ENCODE measurements around the gene C11orf71.

Gene C11orf71

DNA sequence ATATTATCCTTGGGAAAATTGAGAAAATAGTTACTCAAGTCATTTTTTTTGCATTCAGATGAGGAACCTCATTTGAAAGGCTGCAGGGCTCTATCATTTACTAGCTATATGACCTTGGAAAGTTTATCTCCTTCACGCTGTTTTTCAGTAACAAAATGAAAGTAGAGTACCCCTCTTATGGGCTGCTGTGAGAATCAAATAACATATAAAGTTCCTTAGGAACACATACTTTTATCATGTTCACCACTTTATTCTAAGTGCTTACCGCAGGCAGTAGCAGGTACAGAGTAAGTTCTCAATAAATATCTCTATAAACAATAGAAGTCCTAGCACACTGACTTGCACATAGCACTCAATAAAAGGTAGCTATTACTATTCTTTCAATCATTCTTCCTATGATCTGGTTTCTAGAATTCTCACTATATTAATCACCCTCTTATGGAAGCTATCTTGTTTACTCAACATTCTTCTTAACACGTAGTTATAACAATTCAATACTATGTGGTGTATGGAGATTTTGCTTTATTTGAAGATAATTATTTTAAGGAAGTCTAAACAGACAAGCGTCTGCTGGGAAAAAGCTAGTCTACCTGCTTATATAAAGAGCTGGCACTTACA is 1.9 kb downstream of the C11orf71 start:
- DNase-seq: no peak

DNA sequence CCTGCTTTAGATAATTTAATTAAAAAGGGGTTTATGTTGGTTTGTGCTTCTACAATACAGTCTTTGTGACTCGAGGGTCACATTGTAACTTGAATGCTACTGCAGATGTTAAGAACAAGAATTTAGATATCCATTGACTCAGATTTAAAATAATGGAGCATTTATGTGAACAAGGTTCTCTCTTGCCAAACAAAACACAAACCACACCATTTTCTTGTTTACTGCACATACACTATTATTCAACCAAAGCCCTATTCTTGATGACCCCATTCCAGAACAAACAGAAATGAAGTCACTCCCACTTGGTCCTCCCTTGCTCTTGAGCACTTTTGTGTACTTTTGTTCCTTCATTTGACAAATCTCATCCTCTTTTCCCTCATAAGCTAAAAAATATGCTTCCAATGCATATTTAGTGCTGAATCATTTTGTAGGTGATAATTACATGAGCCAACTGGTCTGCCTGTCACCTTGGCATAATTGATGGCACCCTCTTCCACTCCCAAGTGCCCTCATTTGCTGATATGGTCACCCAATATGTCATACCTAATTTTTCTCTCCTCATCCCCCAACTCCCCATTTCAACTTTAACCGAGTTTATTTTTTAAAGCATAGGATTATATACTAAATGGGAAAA is 2.8 kb downstream of the C11orf71 start:
- no peak for DNase-seq

DNA sequence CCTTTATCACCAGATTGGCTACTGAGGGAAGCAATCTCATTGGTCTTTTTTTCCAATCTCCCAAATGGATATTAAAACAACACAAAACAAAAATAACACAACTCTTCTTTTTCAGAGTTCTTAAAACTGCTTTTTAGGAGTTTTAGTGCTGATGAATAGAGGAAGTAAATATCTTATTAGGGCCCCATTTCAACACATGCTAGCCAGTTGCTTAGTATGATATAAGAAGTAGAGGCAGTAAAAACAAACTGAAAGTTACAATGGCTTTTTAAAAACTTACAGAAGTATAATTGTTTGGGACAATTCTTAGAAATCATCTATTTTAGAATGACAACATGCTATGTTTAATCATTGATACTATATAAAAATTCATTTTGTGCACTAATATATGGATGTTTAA is 3.4 kb downstream of the C11orf71 start:
- no peak for DNase-seq

DNA sequence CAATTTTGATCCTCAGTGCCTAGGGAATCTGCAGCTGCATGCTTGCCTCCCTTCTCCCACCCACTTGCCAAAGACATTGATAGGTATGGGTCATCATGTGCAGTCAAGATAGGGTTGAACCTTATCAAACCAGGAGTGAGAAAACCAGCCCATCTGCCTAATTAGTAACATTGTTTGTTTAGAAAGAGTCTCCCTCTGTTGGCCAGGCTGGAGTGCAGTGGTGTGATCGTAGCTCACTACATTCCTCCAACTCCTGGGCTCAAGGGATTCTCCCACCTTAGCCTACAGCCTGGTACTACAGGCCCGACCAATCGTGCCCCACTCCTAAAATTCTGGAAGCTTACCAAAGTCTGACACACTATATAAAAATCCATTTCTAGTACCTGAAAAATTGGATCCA is 4.6 kb downstream of the C11orf71 start:
- DNase-seq: no peak

DNA sequence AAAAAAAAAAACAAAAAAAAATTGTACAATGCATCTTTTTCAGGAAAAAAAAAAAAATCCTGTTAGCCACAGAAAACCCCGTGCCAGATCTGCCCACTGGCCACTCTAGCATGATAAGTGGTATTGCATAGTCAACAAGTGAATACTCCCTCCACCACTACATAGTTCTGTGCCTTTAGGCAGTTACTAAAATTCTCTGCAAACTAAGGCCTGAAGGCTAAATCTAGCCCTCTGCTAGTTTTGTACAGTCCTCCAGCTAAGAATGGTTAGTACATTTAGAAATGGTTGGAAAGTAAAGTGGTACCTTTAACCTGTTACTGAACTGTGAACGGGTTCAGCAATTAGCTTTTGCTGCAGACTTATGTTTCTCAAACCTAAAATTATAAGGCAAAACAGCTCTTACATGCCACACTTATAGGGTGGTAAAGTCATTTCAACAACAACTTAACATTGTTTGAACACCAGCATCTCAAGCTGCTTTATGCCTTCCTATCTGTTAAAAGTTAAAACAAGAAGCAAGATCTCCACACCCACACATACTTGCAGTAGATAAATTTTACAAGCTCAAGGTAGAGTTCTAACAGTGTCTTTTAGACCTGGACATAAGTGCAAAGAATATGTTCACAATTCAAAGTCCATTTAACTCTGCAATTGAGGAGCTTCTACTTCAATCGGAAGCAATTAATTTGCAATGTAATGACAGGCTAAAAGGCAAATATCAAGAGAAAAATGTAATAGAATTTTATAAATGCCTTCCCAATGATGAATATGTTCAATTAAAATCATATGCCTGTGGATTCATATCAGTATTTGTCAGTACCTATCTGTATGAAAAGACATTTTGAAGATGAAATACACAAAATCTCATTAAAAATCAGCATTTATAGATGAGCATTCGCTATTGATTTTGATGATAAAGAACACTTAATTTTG is 7.3 kb downstream of the C11orf71 start:
- no peak for DNase-seq

DNA sequence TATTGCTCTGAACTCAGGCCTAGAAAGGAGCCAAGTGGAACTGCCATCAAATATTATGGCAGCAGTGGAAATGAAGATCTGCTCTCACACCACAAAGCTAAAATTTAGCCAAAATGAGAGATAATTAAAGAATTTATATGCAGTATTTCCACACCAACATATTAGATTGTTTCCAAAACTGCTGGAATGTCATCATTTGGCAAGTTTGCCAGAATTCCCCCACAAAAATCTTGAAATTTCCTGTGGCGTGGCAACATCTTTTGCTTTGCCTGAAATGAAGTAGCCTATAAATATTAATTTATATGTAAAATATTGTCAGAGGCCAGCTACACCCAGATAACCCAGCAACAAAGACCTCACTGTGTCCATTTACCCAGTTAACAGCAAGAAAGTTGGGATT is 13.8 kb downstream of the C11orf71 start:
- peak; percentile 53 for DNase-seq

DNA sequence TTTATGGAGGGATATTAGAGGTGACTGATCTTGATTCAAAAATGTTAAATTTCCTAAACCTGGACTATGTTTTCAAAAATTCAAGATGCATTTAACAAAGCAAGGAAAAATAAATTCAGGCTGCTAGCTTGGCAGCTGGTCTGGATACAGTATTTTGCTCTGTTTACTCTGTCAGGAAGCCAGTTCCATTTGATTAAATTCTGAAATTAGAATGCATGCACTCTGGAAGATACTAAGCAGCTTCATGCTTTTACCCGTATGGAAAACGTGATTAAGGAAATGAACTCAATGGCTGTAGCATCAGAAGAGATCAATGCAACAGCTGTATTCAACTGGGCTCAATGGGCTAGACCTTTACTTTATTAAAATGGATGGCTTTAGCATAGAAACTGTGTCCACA is 14.2 kb downstream of the C11orf71 start:
- DNase-seq: no peak

DNA sequence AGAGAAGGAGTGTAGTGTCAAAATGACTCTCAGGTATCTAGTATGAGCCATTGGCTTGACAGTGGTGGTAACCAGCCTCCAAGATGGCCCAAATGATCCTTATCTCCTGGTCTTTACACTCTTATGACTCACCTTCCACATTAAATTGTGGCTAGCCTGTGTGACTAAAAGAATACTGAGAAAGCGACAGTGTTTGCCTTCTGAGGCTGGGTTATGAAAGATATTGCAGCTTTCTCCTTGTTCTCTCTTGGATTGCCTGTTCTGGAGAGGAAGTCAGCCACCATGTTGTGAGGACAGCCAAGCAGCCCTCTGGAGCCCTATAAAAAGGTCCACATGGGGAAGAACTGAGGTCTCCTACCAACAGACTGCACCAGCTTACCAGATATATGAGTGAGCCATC is 15.8 kb downstream of the C11orf71 start:
- no peak for DNase-seq

DNA sequence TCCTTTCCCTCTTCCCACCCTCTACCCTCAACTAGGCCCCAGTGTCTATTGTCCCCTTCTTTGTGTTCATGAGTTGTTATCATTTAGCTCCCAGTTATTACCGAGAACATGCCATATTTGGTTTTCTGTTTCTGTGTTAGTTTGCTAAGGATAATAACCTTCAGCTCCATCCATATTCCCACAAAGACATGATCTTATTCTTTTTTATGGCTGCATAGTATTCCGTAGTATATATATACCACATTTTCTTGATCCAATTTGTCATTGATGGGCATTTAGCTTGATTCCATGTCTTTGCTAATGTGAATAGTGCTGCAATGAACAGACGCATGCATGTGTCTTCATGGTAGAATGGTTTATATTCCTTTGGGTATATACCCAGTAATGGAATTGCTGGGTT is 17.8 kb downstream of the C11orf71 start:
- no peak for DNase-seq

DNA sequence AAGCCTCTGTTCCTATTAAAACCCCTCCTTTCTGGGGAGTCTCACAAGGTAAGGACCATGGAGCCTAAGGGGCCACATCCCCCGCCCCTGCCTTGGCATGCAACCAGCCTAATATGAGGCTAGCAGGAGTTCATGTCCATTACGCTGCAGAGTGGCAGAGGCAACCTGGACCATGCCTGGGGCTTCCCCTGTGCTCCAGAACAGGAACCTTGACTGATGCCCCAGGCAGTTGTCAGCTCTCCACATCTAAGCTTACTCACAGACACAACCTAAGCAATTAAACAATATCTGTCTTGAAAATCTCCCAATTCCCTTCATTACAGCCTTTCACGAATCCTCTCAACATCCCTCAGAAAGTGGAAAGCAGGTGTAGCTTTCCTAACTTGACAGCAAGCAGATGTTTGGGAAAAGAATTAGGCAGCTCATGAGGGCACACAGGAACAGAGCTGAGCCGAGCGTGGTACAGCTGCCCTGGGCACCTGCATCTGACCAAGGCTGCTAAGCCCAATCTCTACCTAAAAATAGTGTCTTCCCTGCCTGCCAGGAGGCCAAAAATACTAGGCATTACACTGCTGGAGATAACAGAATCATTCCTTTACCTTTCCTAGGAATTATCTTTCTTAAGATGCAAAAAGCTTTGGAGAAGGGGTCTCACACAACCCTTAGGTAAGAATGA is 20.8 kb downstream of the C11orf71 start:
- no peak for DNase-seq

DNA sequence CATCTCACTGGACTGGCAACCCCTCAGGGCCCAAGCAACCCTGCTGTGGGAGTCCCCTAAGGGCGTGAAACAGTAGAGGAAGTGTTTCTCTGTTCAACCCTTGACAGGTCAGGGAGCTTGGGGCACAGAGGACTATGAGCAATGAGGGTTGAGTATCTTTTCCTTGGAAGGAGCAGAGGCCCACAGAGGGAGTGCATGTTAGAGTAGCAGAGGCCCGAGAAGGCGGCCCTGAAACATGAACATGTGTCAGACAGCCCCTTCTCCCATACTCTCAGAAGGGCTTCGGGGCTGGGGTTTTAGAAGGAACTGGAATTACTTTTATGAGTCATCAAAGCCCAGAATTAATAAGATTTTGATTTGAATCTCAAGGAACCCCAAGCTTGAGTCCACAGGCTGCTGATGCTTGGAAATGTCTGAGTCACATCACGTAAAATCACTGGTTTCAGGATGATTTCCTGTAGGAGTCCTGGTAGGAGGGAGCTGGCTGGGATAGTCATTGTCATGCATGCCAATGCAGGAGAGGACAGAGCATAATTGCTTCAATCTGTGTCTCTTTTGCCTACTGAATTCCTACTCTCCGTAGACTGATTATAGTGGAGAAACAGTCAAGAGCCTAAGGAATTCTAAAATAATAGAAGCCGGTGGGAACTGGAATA is 22.6 kb downstream of the C11orf71 start:
- peak; percentile 98 for DNase-seq

DNA sequence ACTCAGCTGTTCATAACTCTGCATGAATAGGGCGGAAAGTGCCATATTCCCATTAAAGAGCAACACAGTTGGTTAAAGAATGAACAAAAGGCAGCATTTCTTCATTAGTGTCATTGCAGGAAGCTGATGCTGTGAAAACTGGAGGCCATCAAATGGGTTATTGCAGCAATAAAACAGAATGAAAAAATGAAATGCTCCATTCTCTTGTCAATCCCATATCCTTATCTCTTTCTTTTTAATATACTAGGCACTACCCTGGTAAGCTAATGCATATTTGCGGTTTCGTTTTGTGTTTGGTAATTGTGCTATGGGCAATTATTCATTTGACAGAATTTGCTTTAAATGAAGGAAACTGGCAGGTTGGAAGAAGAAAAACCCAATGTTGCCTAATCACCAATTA is 25.3 kb downstream of the C11orf71 start:
- no peak for DNase-seq

DNA sequence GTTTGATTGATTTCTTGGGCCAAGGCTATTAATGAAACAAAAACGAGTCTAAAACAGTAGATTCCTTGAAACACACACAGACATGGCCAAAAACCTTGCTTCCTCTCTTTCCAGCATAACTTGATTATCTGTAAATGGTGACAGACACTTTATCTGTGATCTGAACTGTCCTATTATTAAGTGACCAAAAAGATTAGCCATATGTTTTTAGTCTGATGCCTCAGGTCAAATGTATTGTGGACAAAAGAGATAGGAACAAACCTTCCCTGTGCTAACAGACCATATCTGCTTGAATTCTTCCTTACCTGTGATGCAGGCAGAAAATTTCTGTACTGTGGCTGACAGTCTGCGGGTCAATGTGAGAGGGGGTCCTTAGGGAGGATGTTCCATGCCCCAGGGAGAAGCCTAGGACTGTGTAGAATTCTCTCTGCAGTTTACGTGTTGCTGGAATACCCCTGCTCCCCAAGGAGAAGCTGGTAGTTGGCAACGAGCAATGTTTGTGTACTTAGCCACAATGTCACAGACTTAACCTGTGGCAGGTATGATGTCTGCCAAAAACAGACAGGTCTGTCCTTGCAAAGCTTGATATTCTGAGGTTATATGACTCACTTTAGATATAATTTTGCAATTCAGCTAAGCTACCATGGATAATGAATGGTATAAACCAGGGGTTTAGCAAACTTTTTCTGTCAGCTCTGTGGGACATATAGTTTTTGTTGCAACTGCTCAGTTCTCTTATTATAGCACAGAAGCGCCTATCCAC is 31.2 kb downstream of the C11orf71 start:
- no peak for DNase-seq

DNA sequence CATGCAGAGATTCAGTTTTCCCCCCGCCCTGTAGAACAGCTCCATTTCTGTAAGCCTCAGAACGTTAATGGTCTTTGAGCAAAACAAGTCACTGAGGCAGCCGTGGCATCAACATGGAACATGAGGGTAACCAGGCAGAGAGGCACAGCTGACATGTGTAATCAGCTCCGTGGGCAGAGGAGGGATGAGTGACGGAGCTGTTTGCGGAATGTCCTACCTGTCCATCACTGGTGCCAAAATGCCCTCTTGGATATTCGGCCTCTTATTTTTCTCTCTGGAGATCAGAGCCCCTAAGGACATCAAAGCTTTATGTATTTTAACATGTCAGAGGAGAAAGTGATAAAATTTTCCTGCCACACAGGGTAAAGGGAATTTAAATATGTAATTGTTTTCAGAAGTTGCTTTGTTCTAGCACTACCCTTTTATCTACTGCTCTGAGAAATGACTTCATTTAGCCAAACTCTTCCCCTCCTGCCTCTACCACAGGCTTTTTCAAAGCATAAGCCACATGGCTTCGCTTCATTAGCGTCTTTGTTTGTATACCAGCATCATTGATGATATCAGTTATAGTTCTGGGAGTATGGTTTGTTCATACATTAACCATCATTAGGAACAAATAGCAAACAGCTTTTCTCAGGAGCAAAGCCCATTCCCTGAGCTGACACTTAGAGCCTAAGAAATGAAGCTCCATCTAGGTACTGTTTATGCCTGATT is 32.9 kb downstream of the C11orf71 start:
- no peak for DNase-seq

DNA sequence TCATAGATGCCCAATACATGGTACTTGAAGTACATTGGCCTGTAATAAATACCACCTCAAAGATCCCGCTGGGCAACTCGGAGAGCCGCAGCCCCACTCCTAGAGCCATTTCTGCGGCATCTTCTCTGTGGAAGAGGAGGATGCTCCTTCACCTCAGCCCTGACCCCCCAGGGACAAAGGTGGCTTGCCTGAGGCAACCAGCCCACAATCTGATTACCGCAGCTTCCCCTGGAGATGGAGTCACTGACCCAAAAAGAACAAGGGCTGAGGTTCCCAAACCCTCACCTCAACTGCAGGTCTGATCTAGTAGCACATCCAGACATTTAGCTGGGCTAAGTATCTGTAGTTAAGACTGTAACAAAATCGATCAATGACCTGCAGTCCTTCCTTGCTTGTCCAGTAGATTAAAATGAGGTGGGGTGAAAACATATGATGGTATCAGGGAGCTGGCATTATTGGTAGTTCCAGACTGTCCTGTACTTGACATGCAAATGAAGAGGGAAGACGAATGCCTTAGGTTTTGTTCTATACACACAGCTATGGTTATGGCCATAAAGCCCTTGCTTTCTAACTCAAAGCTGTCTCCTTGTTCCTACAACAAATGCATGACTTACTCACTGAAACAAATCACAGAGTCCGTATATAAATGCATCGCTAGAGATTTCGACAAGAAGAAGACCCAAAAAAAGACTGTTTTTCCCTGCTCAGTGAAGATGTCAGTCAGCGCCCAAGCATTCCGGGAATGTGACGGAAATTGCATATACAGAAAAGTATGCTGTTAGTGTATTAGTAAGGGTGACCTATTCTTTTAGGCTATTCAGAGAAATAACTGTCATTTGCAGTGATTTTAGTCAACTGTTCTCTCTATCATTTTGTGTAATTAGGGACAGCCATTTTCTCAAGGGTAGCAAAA is 33.7 kb downstream of the C11orf71 start:
- DNase-seq: peak; percentile 96

DNA sequence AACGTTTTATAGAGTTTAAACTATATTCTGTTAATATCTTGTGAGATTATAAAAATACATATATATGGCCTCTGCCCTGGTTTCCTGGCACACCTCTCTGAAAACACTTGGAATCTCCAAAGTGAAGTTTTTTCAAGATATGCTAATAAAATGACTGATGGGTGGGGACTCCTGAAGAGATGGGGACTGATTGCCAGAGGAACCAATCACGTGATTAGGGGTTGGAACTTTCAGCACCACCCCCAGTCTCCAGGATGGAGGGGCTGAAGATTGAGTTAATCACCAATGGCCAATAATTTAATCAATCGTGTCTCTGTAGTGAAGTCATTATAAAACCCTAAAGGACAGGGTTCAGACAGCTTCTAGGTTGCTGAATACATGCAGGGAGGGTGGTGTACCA is 37.4 kb downstream of the C11orf71 start:
- no peak for DNase-seq

DNA sequence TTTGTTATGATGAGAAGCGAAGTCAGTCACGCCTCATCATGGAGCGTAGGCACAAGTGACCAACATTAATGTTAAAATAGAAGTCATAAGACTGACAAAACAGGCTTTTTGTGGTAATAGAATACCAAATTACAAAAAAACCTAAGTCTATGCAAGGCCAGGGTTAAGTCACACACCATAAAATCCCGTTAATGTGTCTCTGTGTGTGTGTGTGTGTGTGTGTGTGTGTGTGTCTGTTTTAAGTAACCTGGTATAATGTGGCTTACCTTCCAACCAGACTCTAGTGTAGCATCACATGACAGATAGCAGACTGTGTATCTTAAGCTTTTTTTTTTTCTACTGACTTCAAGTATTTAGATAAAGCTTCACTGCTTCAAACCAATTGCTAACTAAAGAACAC is 38.0 kb downstream of the C11orf71 start:
- DNase-seq: no peak

DNA sequence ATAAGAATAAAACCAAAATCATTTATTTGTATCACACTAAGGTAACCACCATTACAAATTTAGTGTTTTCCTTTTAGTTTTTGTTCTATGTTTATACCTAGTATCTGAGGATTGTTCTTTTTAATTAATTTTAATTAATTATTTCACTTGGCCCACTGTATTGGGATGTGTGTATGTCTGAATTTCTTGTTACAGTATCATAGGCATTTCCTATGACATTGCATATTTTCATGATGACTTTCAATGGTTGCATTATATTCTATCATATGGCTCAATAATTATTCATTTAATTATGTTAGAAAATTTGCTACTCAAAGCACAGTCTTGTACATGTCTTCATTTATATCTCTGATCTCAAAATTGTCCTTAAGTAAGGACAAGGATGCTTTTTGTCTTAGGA is 41.0 kb downstream of the C11orf71 start:
- peak; percentile 53 for DNase-seq

DNA sequence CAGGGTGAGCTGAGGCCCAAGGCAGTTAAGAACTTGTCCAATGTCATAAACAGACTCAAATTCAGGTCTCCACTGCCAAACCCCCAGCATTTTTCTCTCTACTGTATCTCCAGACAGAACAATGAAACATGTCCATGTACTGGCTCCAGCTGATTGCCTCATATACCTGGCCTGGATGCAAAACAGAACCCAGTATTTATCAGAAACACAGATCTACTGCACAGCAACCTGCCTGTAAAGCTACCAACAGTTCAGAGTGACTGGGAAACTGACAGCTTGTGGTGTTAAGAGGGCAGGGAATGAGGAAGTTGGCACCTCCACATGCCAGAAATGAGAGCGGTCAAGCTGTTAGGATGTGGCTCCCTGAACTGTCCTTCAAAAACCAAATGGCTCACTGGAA is 41.6 kb downstream of the C11orf71 start:
- no peak for DNase-seq

DNA sequence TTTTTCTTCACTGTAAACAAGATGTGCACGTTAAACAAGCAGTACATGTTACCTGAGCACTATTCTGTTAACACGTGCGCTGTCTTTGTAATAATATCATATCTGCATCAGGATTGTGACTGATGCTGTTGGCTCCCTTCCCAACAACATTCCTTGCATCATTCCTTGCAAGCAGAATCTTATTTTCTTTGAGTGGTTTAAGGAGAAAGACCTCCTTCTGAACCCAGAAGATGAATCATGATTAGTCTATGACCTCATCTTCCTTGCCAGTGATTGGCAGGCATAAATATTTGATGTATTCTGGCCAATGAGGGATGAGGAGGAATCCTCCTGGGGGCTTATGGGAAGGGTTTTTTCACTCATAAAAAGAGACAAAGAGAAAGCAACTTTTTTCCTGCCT is 46.2 kb downstream of the C11orf71 start:
- DNase-seq: peak; percentile 95
